Measurements from ENCODE around the gene TMEM272.

TMEM272 gene

GRCh38 chr13:51870616-51871015, 25.6 kb upstream of the TMEM272 start:
- TF ChIP-seq SNAI2 (CRISPR knock-in tag; IDR thresholded peaks at IDR 0.05): no peak
- no peak for TF ChIP-seq ZNF8 (CRISPR knock-in tag; IDR thresholded peaks at IDR 0.05)
- no peak for TF ChIP-seq ZNF565 (CRISPR knock-in tag; conservative IDR thresholded peaks at IDR 0.05; ENCODE audit: low read depth)
- no peak for TF ChIP-seq PATZ1 (CRISPR knock-in tag; IDR thresholded peaks at IDR 0.05; ENCODE audit: borderline replicate concordance)
- no peak for TF ChIP-seq CSDC2 (CRISPR knock-in tag; IDR thresholded peaks at IDR 0.05)
- TF ChIP-seq GLIS3 (CRISPR knock-in tag; IDR thresholded peaks at IDR 0.05): no peak
- no peak for TF ChIP-seq TSHZ2 (CRISPR knock-in tag; IDR thresholded peaks at IDR 0.05)
- TF ChIP-seq ARNTL (CRISPR knock-in tag; IDR thresholded peaks at IDR 0.05; ENCODE audit: borderline replicate concordance, low read depth): no peak
- no peak for TF ChIP-seq POU6F1 (CRISPR knock-in tag; IDR thresholded peaks at IDR 0.05; ENCODE audit: borderline replicate concordance, low read depth)

GRCh38 chr13:51869916-51870315, 24.9 kb upstream of the TMEM272 start:
- ATAC-seq: no peak

More at GRCh38 chr13:51870616-51871015, 25.6 kb upstream of the TMEM272 start:
- no peak for ATAC-seq

More at GRCh38 chr13:51869916-51870315, 24.9 kb upstream of the TMEM272 start:
- TF ChIP-seq RARB (CRISPR knock-in tag; IDR thresholded peaks at IDR 0.05): no peak
- TF ChIP-seq TOX (CRISPR knock-in tag; IDR thresholded peaks at IDR 0.05; ENCODE audit: borderline replicate concordance): no peak
- no peak for TF ChIP-seq TSHZ2 (CRISPR knock-in tag; IDR thresholded peaks at IDR 0.05)
- TF ChIP-seq BACH2 (CRISPR knock-in tag; IDR thresholded peaks at IDR 0.05; ENCODE audit: borderline replicate concordance): no peak
- TF ChIP-seq CSDC2 (CRISPR knock-in tag; IDR thresholded peaks at IDR 0.05): no peak
- no peak for TF ChIP-seq PATZ1 (CRISPR knock-in tag; IDR thresholded peaks at IDR 0.05; ENCODE audit: borderline replicate concordance)
- TF ChIP-seq ZNF70 (CRISPR knock-in tag; IDR thresholded peaks at IDR 0.05): no peak
- TF ChIP-seq ZNF8 (CRISPR knock-in tag; IDR thresholded peaks at IDR 0.05): no peak
- TF ChIP-seq SNAI2 (CRISPR knock-in tag; IDR thresholded peaks at IDR 0.05): no peak
- TF ChIP-seq CSRNP3 (CRISPR knock-in tag; IDR thresholded peaks at IDR 0.05): no peak
- TF ChIP-seq ZNF565 (CRISPR knock-in tag; conservative IDR thresholded peaks at IDR 0.05; ENCODE audit: low read depth): no peak
- TF ChIP-seq ARNTL (CRISPR knock-in tag; IDR thresholded peaks at IDR 0.05; ENCODE audit: borderline replicate concordance, low read depth): no peak
- TF ChIP-seq OSR1 (CRISPR knock-in tag; IDR thresholded peaks at IDR 0.05): no peak
- no peak for TF ChIP-seq POU6F1 (CRISPR knock-in tag; IDR thresholded peaks at IDR 0.05; ENCODE audit: borderline replicate concordance, low read depth)
- no peak for TF ChIP-seq PPARA (CRISPR knock-in tag; IDR thresholded peaks at IDR 0.05; ENCODE audit: borderline replicate concordance)
- TF ChIP-seq ZC3H10 (CRISPR knock-in tag; IDR thresholded peaks at IDR 0.05): no peak
- TF ChIP-seq ZFP3 (CRISPR knock-in tag; IDR thresholded peaks at IDR 0.05): no peak
- TF ChIP-seq ZFP30 (CRISPR knock-in tag; IDR thresholded peaks at IDR 0.05): no peak
- TF ChIP-seq ESRRG (CRISPR knock-in tag; IDR thresholded peaks at IDR 0.05): no peak
- TF ChIP-seq GLIS3 (CRISPR knock-in tag; IDR thresholded peaks at IDR 0.05): no peak
